ENCODE data around the gene NDUFB5.

NDUFB5 gene

GRCh38 chr3:179606534-179607085 is 2.0 kb downstream of the NDUFB5 start:
- TF ChIP-seq CTCF (IDR thresholded peaks at IDR 0.05; ENCODE audit: low read depth, low read length) = no peak
- in situ Hi-C loops (cut with HindIII; ENCODE audit: low sequenced_read_pairs) = no loop called here
- DNase-seq (ENCODE audit: low read depth, low spot score) = no peak
- H3K4me3 ChIP-seq (ENCODE audit: low read depth, low read length) = no peak overlapping the region

GRCh38 chr3:179608931-179609720 is 4.5 kb downstream of the NDUFB5 start:
- DNase-seq (ENCODE audit: low read depth, low spot score) = no peak
- no peak overlapping the region for H3K4me3 ChIP-seq (ENCODE audit: low read depth, low read length)
- in situ Hi-C loops (cut with HindIII; ENCODE audit: low sequenced_read_pairs) = no loop called here
- no peak for TF ChIP-seq CTCF (IDR thresholded peaks at IDR 0.05; ENCODE audit: low read depth, low read length)

- in situ Hi-C loops (cut with HindIII; ENCODE audit: low sequenced_read_pairs) = no loop called here
- H3K4me3 ChIP-seq (ENCODE audit: low read depth, low read length) = no peak overlapping the region
- TF ChIP-seq CTCF (IDR thresholded peaks at IDR 0.05; ENCODE audit: low read depth, low read length) = no peak
- DNase-seq (ENCODE audit: low read depth, low spot score) = no peak
These were observed 5.5 kb downstream of the NDUFB5 start for GRCh38 chr3:179610066-179610465.

- in situ Hi-C loops (cut with HindIII; ENCODE audit: low sequenced_read_pairs) = no loop called here
- peak; percentile 37 for DNase-seq (ENCODE audit: low read depth, low spot score)
- H3K4me3 ChIP-seq (ENCODE audit: low read depth, low read length) = no peak overlapping the region
- TF ChIP-seq CTCF (IDR thresholded peaks at IDR 0.05; ENCODE audit: low read depth, low read length) = no peak
These were observed 9.2 kb downstream of the NDUFB5 start for GRCh38 chr3:179613807-179614206.

- no peak for DNase-seq (ENCODE audit: low read depth, low spot score)
- in situ Hi-C loops (cut with HindIII; ENCODE audit: low sequenced_read_pairs) = no loop called here
- TF ChIP-seq CTCF (IDR thresholded peaks at IDR 0.05; ENCODE audit: low read depth, low read length) = no peak
- H3K4me3 ChIP-seq (ENCODE audit: low read depth, low read length) = no peak overlapping the region
These were observed 11.0 kb downstream of the NDUFB5 start for GRCh38 chr3:179615458-179616173.

GRCh38 chr3:179622023-179622422 is 17.4 kb downstream of the NDUFB5 start:
- DNase-seq (ENCODE audit: low read depth, low spot score) = no peak
- in situ Hi-C loops (cut with HindIII; ENCODE audit: low sequenced_read_pairs) = no loop called here
- H3K4me3 ChIP-seq (ENCODE audit: low read depth, low read length) = no peak overlapping the region
- TF ChIP-seq CTCF (IDR thresholded peaks at IDR 0.05; ENCODE audit: low read depth, low read length) = no peak

Data from astrocyte of the spinal cord (primary cell).